ENCODE measurements around the gene TTLL11.

- TF ChIP-seq GATA3 (IDR thresholded peaks at IDR 0.05; ENCODE audit: low read depth, low read length) (no peak), GATA2 (IDR thresholded peaks at IDR 0.05; ENCODE audit: low read depth, low read length) (no peak)
These were observed 154.5 kb downstream of the TTLL11 start for GRCh38 chr9:121938621-121939020.

Measured in SH-SY5Y (cell line).